Caco-2 (cell line): Measurements from ENCODE around the gene STX8. TPM values are rescaled to one million over a fixed set of nuclear protein-coding genes. Genes with fewer than 3 reads are reported as not detected.
"Not testable (repeated sequence)": the region's sequence is repeated elsewhere in the genome, so short reads cannot be mapped to it uniquely, and the experiment has no call there.

Source experiments
- BruUV-seq: library from RNA; stranded (reverse); fragments of 400-500 nt; replicated peaks from 2 replicates; lab custom pipeline; 2021; lab: Mats Ljungman, UMichigan
- CTCF ChIA-PET: fragments of 300-600 bp; sonication (Branson Sonifier 250); formaldehyde crosslinking; loops from one replicate; lab custom pipeline; 2022; ENCODE audit warnings: antibody characterized with exemption; lab: Charles Lee
- POLR2A ChIA-PET: fragments of 300-600 bp; sonication (Branson Sonifier 250); formaldehyde crosslinking; loops from one replicate; lab custom pipeline; 2022; ENCODE audit warnings: antibody characterized with exemption; lab: Charles Lee
- DNase-seq, 2 experiments: peaks; one replicate each; pipeline versions ENCODE4 v3.0.0 to v3.0.0-alpha.2; 2020 to 2022
- H3K27me3 ChIP-seq: replicated peaks from 2 replicates; pipeline ENCODE4 v1.6.0; 2011; ENCODE audit warnings: low read length; ENCODE audit not compliant: control insufficient read depth, insufficient read depth
- H3K36me3 ChIP-seq: 2 replicates; pipeline ENCODE4 v1.5.1; 2011; ENCODE audit warnings: low read length; ENCODE audit not compliant: control insufficient read depth, insufficient read depth
- H3K4me1 ChIP-seq: fragments of 250-450 bp; sonication (Bioruptor Pico); 2 replicates; pipeline ENCODE4 v1.5.1; 2020; ENCODE audit warnings: mild to moderate bottlenecking
- H3K4me3 ChIP-seq: 2 replicates; pipeline ENCODE4 v1.5.1; 2011; ENCODE audit warnings: low read depth, mild to moderate bottlenecking, control low read depth, low read length
- H3K9me3 ChIP-seq: fragments of 250-450 bp; sonication (Bioruptor Pico); 2 replicates; pipeline ENCODE4 v1.5.1; 2020; ENCODE audit warnings: mild to moderate bottlenecking, moderate library complexity
- H3K27ac Mint-ChIP-seq: one replicate; pipeline ENCODE4 v1.8.0; 2022; ENCODE audit warnings: mixed read lengths; ENCODE audit not compliant: unreplicated experiment
- H3K27me3 Mint-ChIP-seq: one replicate; pipeline ENCODE4 v1.8.0; 2022; ENCODE audit warnings: mixed read lengths; ENCODE audit not compliant: insufficient read depth, unreplicated experiment
- H3K36me3 Mint-ChIP-seq: one replicate; pipeline ENCODE4 v1.8.0; 2022; ENCODE audit warnings: mild to moderate bottlenecking, mixed read lengths; ENCODE audit not compliant: insufficient read depth, unreplicated experiment
- H3K4me1 Mint-ChIP-seq: one replicate; pipeline ENCODE4 v1.8.0; 2022; ENCODE audit warnings: low read depth, mixed read lengths; ENCODE audit not compliant: unreplicated experiment
- H3K4me3 Mint-ChIP-seq: one replicate; pipeline ENCODE4 v1.8.0; 2022; ENCODE audit warnings: mild to moderate bottlenecking, moderate library complexity, mixed read lengths; ENCODE audit not compliant: unreplicated experiment
- H3K9me3 Mint-ChIP-seq: one replicate; pipeline ENCODE4 v1.8.0; 2022; ENCODE audit warnings: mixed read lengths; ENCODE audit not compliant: unreplicated experiment
- intact Hi-C: fragments of 100-400 bp; cut with micrococcal nuclease; formaldehyde crosslinking; loops from one replicate; pipeline ENCODE4 v1.10.0; 2022; ENCODE audit not compliant: unreplicated experiment
- total RNA-seq: library from RNA; stranded (reverse); gene quantifications from 2 replicates; pipeline ENCODE4 v1.2.3, GENCODE V29; 2022
- TF ChIP-seq, protein P1 (sequence below), 2 experiments: fragments of 200-600 bp in 1 of 2; IDR thresholded peaks; 1 replicate in 1 of 2; 2 replicates in 1 of 2; pipeline versions ENCODE4 v1.5.1 to v1.8.0; 2011 to 2022; ENCODE audit warnings: antibody characterized with exemption in 1 of 2, control low read depth in 1 of 2, inconsistent platforms in 1 of 2, low read depth in 1 of 2, low read length in 1 of 2, mild to moderate bottlenecking in 1 of 2, moderate library complexity in 1 of 2; ENCODE audit not compliant: insufficient read depth in 1 of 2, severe bottlenecking in 1 of 2, unreplicated experiment in 1 of 2

STX8 gene
- total RNA-seq, 1 experiment from 2014 or later: 22.6 TPM

- TF ChIP-seq, protein P1, sequence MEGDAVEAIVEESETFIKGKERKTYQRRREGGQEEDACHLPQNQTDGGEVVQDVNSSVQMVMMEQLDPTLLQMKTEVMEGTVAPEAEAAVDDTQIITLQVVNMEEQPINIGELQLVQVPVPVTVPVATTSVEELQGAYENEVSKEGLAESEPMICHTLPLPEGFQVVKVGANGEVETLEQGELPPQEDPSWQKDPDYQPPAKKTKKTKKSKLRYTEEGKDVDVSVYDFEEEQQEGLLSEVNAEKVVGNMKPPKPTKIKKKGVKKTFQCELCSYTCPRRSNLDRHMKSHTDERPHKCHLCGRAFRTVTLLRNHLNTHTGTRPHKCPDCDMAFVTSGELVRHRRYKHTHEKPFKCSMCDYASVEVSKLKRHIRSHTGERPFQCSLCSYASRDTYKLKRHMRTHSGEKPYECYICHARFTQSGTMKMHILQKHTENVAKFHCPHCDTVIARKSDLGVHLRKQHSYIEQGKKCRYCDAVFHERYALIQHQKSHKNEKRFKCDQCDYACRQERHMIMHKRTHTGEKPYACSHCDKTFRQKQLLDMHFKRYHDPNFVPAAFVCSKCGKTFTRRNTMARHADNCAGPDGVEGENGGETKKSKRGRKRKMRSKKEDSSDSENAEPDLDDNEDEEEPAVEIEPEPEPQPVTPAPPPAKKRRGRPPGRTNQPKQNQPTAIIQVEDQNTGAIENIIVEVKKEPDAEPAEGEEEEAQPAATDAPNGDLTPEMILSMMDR (IDR thresholded peaks at IDR 0.05; ENCODE audit: insufficient read depth in 1 of 2, low read depth in 1 of 2, low read length in 1 of 2, severe bottlenecking in 1 of 2, unreplicated experiment in 1 of 2): no peak
- intact Hi-C loops: no loop called here
- no peaks in the 10 kb centered on the region for H3K27me3 Mint-ChIP-seq
- peaks cover 8% of the 10 kb centered on the region for H3K9me3 Mint-ChIP-seq
- H3K4me1 Mint-ChIP-seq: no peaks in the 10 kb centered on the region
- H3K27ac Mint-ChIP-seq: no peak overlapping the region
- POLR2A ChIA-PET: no interaction called here
- H3K36me3 ChIP-seq: no peaks in the 10 kb centered on the region
- no peak for DNase-seq
- H3K36me3 Mint-ChIP-seq: no peaks in the 10 kb centered on the region
- no peaks in the 10 kb centered on the region for H3K9me3 ChIP-seq
- H3K27me3 ChIP-seq: no peaks in the 10 kb centered on the region
- CTCF ChIA-PET: no interaction called here
- H3K4me3 ChIP-seq: no peak overlapping the region
- no peak overlapping the region for H3K4me3 Mint-ChIP-seq
- no peaks in the 10 kb centered on the region for H3K4me1 ChIP-seq
- no TSS peak for BruUV-seq
Measured at GRCh38 chr17:9457005-9457404, 118.6 kb downstream of the STX8 start.

DNA sequence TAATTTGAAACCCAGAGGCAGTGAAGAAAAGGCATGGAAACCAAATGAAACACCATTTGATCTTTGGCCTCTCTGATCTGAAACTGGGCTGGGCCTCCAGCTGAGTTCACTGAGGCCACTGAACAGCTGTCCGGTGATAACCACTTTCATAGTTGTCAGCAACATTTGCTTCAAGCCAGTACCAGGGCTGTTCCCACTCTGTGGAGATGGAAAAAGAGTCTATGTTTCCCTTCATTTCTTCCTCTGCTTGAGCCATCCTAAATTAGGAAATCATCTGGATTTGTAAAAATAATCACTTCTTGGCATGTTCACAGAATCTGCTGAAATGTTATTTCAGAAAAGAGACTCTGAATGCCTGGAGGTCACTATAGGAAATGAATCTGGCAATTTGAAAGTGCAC lies 119.3 kb downstream of the STX8 start:
- Histone ChIP-seq H3K4me3 (no peak overlapping the region), H3K27me3 (no peaks in the 10 kb centered on the region), H3K9me3 (no peaks in the 10 kb centered on the region), H3K36me3 (no peaks in the 10 kb centered on the region), H3K4me1 (no peaks in the 10 kb centered on the region)
- DNase-seq: peak in 1 of 2 experiments; percentile 0
- CTCF ChIA-PET: no interaction called here
- no TSS peak for BruUV-seq
- no peak overlapping the region for H3K4me3 Mint-ChIP-seq
- intact Hi-C loops: no loop called here
- H3K27ac Mint-ChIP-seq: no peak overlapping the region
- H3K27me3 Mint-ChIP-seq: no peaks in the 10 kb centered on the region
- POLR2A ChIA-PET: no interaction called here
- peaks cover 8% of the 10 kb centered on the region for H3K9me3 Mint-ChIP-seq
- no peaks in the 10 kb centered on the region for H3K4me1 Mint-ChIP-seq
- TF ChIP-seq, protein P1 (IDR thresholded peaks at IDR 0.05; ENCODE audit: insufficient read depth in 1 of 2, low read depth in 1 of 2, low read length in 1 of 2, severe bottlenecking in 1 of 2, unreplicated experiment in 1 of 2): no peak
- no peaks in the 10 kb centered on the region for H3K36me3 Mint-ChIP-seq

GRCh38 chr17:9451934-9452333 lies 123.7 kb downstream of the STX8 start:
- no peaks in the 10 kb centered on the region for H3K4me1 ChIP-seq
- H3K4me3 ChIP-seq: no peak overlapping the region
- no peaks in the 10 kb centered on the region for H3K36me3 ChIP-seq
- intact Hi-C loops: no loop called here
- Mint-ChIP-seq H3K9me3 (no peaks in the 10 kb centered on the region), H3K4me3 (no peak overlapping the region), H3K27me3 (no peaks in the 10 kb centered on the region), H3K4me1 (no peaks in the 10 kb centered on the region), H3K36me3 (no peaks in the 10 kb centered on the region), H3K27ac (no peak overlapping the region)
- H3K9me3 ChIP-seq: no peaks in the 10 kb centered on the region
- H3K27me3 ChIP-seq: no peaks in the 10 kb centered on the region
- ChIA-PET CTCF (no interaction called here), POLR2A (no interaction called here)
- TF ChIP-seq, protein P1 (IDR thresholded peaks at IDR 0.05; ENCODE audit: insufficient read depth in 1 of 2, low read depth in 1 of 2, low read length in 1 of 2, severe bottlenecking in 1 of 2, unreplicated experiment in 1 of 2): no peak
- no TSS peak for BruUV-seq
- DNase-seq: no peak

- H3K4me3 ChIP-seq, H3K4me1 ChIP-seq, H3K27me3 ChIP-seq, H3K4me3 Mint-ChIP-seq, intact Hi-C loops, H3K4me1 Mint-ChIP-seq, H3K36me3 ChIP-seq, BruUV-seq, H3K9me3 ChIP-seq, CTCF ChIA-PET, H3K9me3 Mint-ChIP-seq, H3K27me3 Mint-ChIP-seq, POLR2A ChIA-PET, H3K36me3 Mint-ChIP-seq, DNase-seq, H3K27ac Mint-ChIP-seq: not testable (repeated sequence)
Measured at GRCh38 chr17:9447298-9447697, 128.3 kb downstream of the STX8 start.
